Measurements from ENCODE around the gene BLVRB.
A peak's percentile ranks its signal among the peaks of the same experiment; 100 is the strongest.
"Not testable (repeated sequence)": the region's sequence is repeated elsewhere in the genome, so short reads cannot be mapped to it uniquely, and the experiment has no call there.

BLVRB gene

GRCh38 chr19:40465557-40466218 is at the start of gene BLVRB:
TSS of gene BLVRB (minus strand) at chr19:40465745. CDS start at chr19:40465688, 57 bp downstream.
- peak; percentile 97 to 98 for DNase-seq

- no peak for DNase-seq
These were observed 48.3 kb upstream of the BLVRB start for GRCh38 chr19:40513741-40514315.

- no peak for DNase-seq
These were observed 47.8 kb upstream of the BLVRB start for GRCh38 chr19:40513345-40513678.

GRCh38 chr19:40512473-40513344 is 47.2 kb upstream of the BLVRB start:
- DNase-seq = no peak

- no peak for DNase-seq
These were observed 46.5 kb upstream of the BLVRB start for GRCh38 chr19:40512110-40512472.

GRCh38 chr19:40511487-40511886 is 45.9 kb upstream of the BLVRB start:
- DNase-seq = no peak

GRCh38 chr19:40510526-40511115 is 45.1 kb upstream of the BLVRB start:
- DNase-seq = no peak

- DNase-seq = no peak
These were observed 43.3 kb upstream of the BLVRB start for GRCh38 chr19:40508739-40509260.

GRCh38 chr19:40507892-40508291 is 42.3 kb upstream of the BLVRB start:
- no peak for DNase-seq

GRCh38 chr19:40506099-40506498 is 40.6 kb upstream of the BLVRB start:
- no peak for DNase-seq

- DNase-seq = peak; percentile 91 to 93
These were observed 37.8 kb upstream of the BLVRB start for GRCh38 chr19:40503320-40503695.

- DNase-seq = peak; percentile 65 to 77
These were observed 37.2 kb upstream of the BLVRB start for GRCh38 chr19:40502647-40503319.

- no peak for DNase-seq
These were observed 36.5 kb upstream of the BLVRB start for GRCh38 chr19:40502081-40502480.

GRCh38 chr19:40501599-40501998 is 36.1 kb upstream of the BLVRB start:
- DNase-seq = no peak

- DNase-seq = not testable (repeated sequence)
These were observed 35.4 kb upstream of the BLVRB start for GRCh38 chr19:40500678-40501530.

GRCh38 chr19:40499320-40499719 is 33.8 kb upstream of the BLVRB start:
- no peak for DNase-seq

- no peak for DNase-seq
These were observed 31.7 kb upstream of the BLVRB start for GRCh38 chr19:40497214-40497613.

- no peak for DNase-seq
These were observed 28.8 kb upstream of the BLVRB start for GRCh38 chr19:40494191-40494838.

- DNase-seq = no peak
These were observed 28.2 kb upstream of the BLVRB start for GRCh38 chr19:40493778-40494177.

- DNase-seq = no peak
These were observed 26.7 kb upstream of the BLVRB start for GRCh38 chr19:40492274-40492673.

GRCh38 chr19:40489882-40490230 is 24.3 kb upstream of the BLVRB start:
- DNase-seq = peak in 1 of 2 experiments; percentile 78
